NCI-H1105 (cell line): Measurements from ENCODE around the gene POU2AF3.
"Not testable (repeated sequence)": the region's sequence is repeated elsewhere in the genome, so short reads cannot be mapped to it uniquely, and the experiment has no call there.

Experiments used
- DNase-seq: peaks from one replicate; lab custom pipeline; 2025; lab: John Stamatoyannopoulos, UW

The POU2AF3 gene

GRCh38 chr11:111298413-111299100 lies at the start of gene POU2AF3:
TSS of gene POU2AF3 (plus strand) at chr11:111298546. CDS start at chr11:111298582, 36 bp downstream.
- no peak for DNase-seq

GRCh38 chr11:111250936-111251335 lies 47.4 kb upstream of the POU2AF3 start:
- DNase-seq: no peak

- DNase-seq: no peak
These were observed 45.2 kb upstream of the POU2AF3 start for GRCh38 chr11:111253131-111253530.

- DNase-seq: no peak
These were observed 44.7 kb upstream of the POU2AF3 start for GRCh38 chr11:111253630-111254029.

GRCh38 chr11:111258046-111258445 lies 40.3 kb upstream of the POU2AF3 start:
- no peak for DNase-seq

- no peak for DNase-seq
These were observed 38.5 kb upstream of the POU2AF3 start for GRCh38 chr11:111259896-111260295.

- DNase-seq: no peak
These were observed 37.5 kb upstream of the POU2AF3 start for GRCh38 chr11:111260811-111261210.

- DNase-seq: no peak
These were observed 33.7 kb upstream of the POU2AF3 start for GRCh38 chr11:111264646-111265045.

- no peak for DNase-seq
These were observed 32.9 kb upstream of the POU2AF3 start for GRCh38 chr11:111265421-111265820.

- DNase-seq: not testable (repeated sequence)
These were observed 30.0 kb upstream of the POU2AF3 start for GRCh38 chr11:111268303-111268702.

- no peak for DNase-seq
These were observed 29.0 kb upstream of the POU2AF3 start for GRCh38 chr11:111269146-111269868.

GRCh38 chr11:111272420-111272819 lies 25.9 kb upstream of the POU2AF3 start:
- no peak for DNase-seq

- no peak for DNase-seq
These were observed 15.7 kb upstream of the POU2AF3 start for GRCh38 chr11:111282562-111283075.

GRCh38 chr11:111283945-111284481 lies 14.3 kb upstream of the POU2AF3 start:
- DNase-seq: no peak

- DNase-seq: no peak
These were observed 12.9 kb upstream of the POU2AF3 start for GRCh38 chr11:111285189-111286091.

GRCh38 chr11:111291764-111292163 lies 6.6 kb upstream of the POU2AF3 start:
- no peak for DNase-seq

- not testable (repeated sequence) for DNase-seq
These were observed 5.9 kb upstream of the POU2AF3 start for GRCh38 chr11:111292408-111292807.

- DNase-seq: no peak
These were observed 2.1 kb upstream of the POU2AF3 start for GRCh38 chr11:111296196-111296595.

- no peak for DNase-seq
These were observed 650 bp upstream of the POU2AF3 start for GRCh38 chr11:111297696-111298095.

- DNase-seq: no peak
These were observed 1.0 kb downstream of the POU2AF3 start for GRCh38 chr11:111299101-111300026.

GRCh38 chr11:111300569-111300968 lies 2.2 kb downstream of the POU2AF3 start:
- no peak for DNase-seq
